Measurements from ENCODE around the gene PRKD3. TPM values are rescaled to one million over a fixed set of nuclear protein-coding genes. Genes with fewer than 3 reads are reported as not detected.

PRKD3 gene
- total RNA-seq, 4 donors from 2014 or later: 39.0 to 57.3 (median 54.4) TPM

DNA sequence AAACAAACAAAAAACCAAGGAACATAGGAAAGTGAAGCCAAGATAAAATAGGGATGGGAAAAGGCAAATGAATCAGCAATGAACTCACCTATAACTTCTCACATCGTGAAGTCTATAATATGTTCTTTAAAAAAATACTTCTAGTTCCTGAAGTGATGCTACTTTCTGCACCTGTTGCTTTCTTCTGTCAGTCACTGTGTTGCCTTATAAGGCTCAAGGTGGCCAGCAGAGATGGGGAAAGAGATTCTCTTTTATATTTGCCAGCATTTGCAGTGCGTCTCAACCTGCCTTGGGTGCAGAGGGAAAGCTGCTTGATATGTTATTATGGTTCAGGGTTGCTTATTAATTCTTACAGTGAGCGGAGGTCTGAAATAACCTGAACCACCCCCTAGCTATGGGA, 33.8 kb upstream of the PRKD3 start:
- WGBS, 2 donors: 91 to 93% methylated on average over 3 of the region's 3 CpGs
- Histone ChIP-seq H3K27me3 (no peaks in the 10 kb centered on the region), H3K9me3 (no peaks in the 10 kb centered on the region), H3K27ac (no peak overlapping the region), H3K4me1 (no peaks in the 10 kb centered on the region), H3K36me3 (no peaks in the 10 kb centered on the region), H3K4me3 (no peak overlapping the region)
- DNase-seq (ENCODE audit: low spot score in 2 of 2): no peak
- TF ChIP-seq, protein P1, sequence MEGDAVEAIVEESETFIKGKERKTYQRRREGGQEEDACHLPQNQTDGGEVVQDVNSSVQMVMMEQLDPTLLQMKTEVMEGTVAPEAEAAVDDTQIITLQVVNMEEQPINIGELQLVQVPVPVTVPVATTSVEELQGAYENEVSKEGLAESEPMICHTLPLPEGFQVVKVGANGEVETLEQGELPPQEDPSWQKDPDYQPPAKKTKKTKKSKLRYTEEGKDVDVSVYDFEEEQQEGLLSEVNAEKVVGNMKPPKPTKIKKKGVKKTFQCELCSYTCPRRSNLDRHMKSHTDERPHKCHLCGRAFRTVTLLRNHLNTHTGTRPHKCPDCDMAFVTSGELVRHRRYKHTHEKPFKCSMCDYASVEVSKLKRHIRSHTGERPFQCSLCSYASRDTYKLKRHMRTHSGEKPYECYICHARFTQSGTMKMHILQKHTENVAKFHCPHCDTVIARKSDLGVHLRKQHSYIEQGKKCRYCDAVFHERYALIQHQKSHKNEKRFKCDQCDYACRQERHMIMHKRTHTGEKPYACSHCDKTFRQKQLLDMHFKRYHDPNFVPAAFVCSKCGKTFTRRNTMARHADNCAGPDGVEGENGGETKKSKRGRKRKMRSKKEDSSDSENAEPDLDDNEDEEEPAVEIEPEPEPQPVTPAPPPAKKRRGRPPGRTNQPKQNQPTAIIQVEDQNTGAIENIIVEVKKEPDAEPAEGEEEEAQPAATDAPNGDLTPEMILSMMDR (IDR thresholded peaks at IDR 0.05): no peak
- TF ChIP-seq POLR2A (IDR thresholded peaks at IDR 0.05) (no peak), EP300 (IDR thresholded peaks at IDR 0.05) (no peak)

GRCh38 chr2:37357530-37357929, 32.9 kb upstream of the PRKD3 start:
- no peak overlapping the region for H3K4me3 ChIP-seq
- WGBS, 2 donors: 51 to 62% methylated on average over 4 of the region's 4 CpGs
- TF ChIP-seq EP300 (IDR thresholded peaks at IDR 0.05): no peak
- TF ChIP-seq, protein P1 (IDR thresholded peaks at IDR 0.05): no peak
- no peak for TF ChIP-seq POLR2A (IDR thresholded peaks at IDR 0.05)

GRCh38 chr2:37357069-37357468, 32.4 kb upstream of the PRKD3 start:
- no peaks in the 10 kb centered on the region for H3K27me3 ChIP-seq
- no peak for TF ChIP-seq POLR2A (IDR thresholded peaks at IDR 0.05)
- TF ChIP-seq, protein P1 (IDR thresholded peaks at IDR 0.05): no peak
- no peak for TF ChIP-seq EP300 (IDR thresholded peaks at IDR 0.05)
- 82 to 87% methylated on average over 1 of the region's 1 CpG for WGBS, 2 donors
- H3K27ac ChIP-seq: no peak overlapping the region
- no peaks in the 10 kb centered on the region for H3K4me1 ChIP-seq
- no peaks in the 10 kb centered on the region for H3K9me3 ChIP-seq
- H3K4me3 ChIP-seq: no peak overlapping the region
- DNase-seq (ENCODE audit: low spot score in 2 of 2): no peak
- H3K36me3 ChIP-seq: no peaks in the 10 kb centered on the region

More at GRCh38 chr2:37357530-37357929, 32.9 kb upstream of the PRKD3 start:
- Histone ChIP-seq H3K9me3 (no peaks in the 10 kb centered on the region), H3K27ac (no peak overlapping the region), H3K27me3 (no peaks in the 10 kb centered on the region), H3K4me1 (no peaks in the 10 kb centered on the region), H3K36me3 (no peaks in the 10 kb centered on the region)
- DNase-seq (ENCODE audit: low spot score in 2 of 2): no peak

- H3K9me3 ChIP-seq: no peaks in the 10 kb centered on the region
- H3K27me3 ChIP-seq: no peaks in the 10 kb centered on the region
- H3K4me1 ChIP-seq: no peaks in the 10 kb centered on the region
- no peak for DNase-seq (ENCODE audit: low spot score in 2 of 2)
- H3K36me3 ChIP-seq: no peaks in the 10 kb centered on the region
- TF ChIP-seq EP300 (IDR thresholded peaks at IDR 0.05): no peak
- TF ChIP-seq, protein P1 (IDR thresholded peaks at IDR 0.05): no peak
- no peak overlapping the region for H3K4me3 ChIP-seq
- 76 to 79% methylated on average over 6 of the region's 6 CpGs for WGBS, 2 donors
- H3K27ac ChIP-seq: no peak overlapping the region
Observed at GRCh38 chr2:37356299-37356698, 31.7 kb upstream of the PRKD3 start.

DNA sequence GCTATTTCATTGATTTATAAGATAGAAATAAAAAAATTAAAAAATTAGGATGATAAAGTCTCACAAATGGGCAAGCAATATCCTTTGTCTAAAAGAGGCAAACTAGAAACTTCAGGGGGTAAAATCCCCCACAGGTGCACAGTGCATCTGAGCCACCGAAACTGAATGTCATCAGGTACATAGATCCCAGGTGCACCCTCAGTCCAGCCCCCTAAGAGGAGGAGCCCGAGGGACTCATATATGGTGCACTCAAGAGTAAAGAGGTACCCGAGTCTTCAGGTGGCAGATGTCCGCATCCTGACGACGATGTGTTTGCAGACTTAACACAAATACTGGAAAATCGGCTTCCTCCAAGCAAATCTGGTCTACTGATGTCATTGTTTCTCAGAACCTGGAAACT, 31.1 kb upstream of the PRKD3 start:
- no peak for DNase-seq (ENCODE audit: low spot score in 2 of 2)
- Histone ChIP-seq H3K4me3 (no peak overlapping the region), H3K27ac (no peak overlapping the region), H3K27me3 (no peaks in the 10 kb centered on the region), H3K4me1 (no peaks in the 10 kb centered on the region), H3K36me3 (no peaks in the 10 kb centered on the region), H3K9me3 (no peaks in the 10 kb centered on the region)
- TF ChIP-seq EP300 (IDR thresholded peaks at IDR 0.05) (no peak), POLR2A (IDR thresholded peaks at IDR 0.05) (no peak)
- TF ChIP-seq, protein P1 (IDR thresholded peaks at IDR 0.05): no peak
- 89 to 90% methylated on average over 7 of the region's 7 CpGs for WGBS, 2 donors
